Neutrophil (primary cell): ENCODE results near the gene TTC7B.

Source experiments
- H3K27ac ChIP-seq: fragments of 200-600 bp; sonication (generic); 2 replicates; pipeline ENCODE4 v1.5.1; 2016; ENCODE audit warnings: mild to moderate bottlenecking, moderate library complexity
- H3K27me3 ChIP-seq: fragments of 200-600 bp; sonication (generic); 2 replicates; pipeline ENCODE4 v1.6.0; 2016; ENCODE audit warnings: mild to moderate bottlenecking
- H3K36me3 ChIP-seq: fragments of 200-600 bp; sonication (generic); 2 replicates; pipeline ENCODE4 v1.5.1; 2017
- H3K4me1 ChIP-seq, 2 experiments: fragments of 200-600 bp in 1 of 2; sonication (generic) in 1 of 2; 1 replicate in 1 of 2; 2 replicates in 1 of 2; pipeline versions ENCODE4 v1.5.1 to v1.6.1; 2013 to 2016; ENCODE audit warnings: low read depth in 1 of 2, low read length in 1 of 2, mild to moderate bottlenecking in 1 of 2, moderate library complexity in 1 of 2; ENCODE audit not compliant: control insufficient read depth in 1 of 2, insufficient read depth in 1 of 2
- H3K4me3 ChIP-seq, 2 experiments: fragments of 200-600 bp in 1 of 2; sonication (generic) in 1 of 2; 1 replicate in 1 of 2; 2 replicates in 1 of 2; pipeline ENCODE4 v1.5.1; 2013 to 2016; ENCODE audit warnings: low read depth in 1 of 2, low read length in 1 of 2, mild to moderate bottlenecking in 1 of 2, moderate library complexity in 1 of 2
- H3K9me3 ChIP-seq: fragments of 200-600 bp; sonication (generic); 2 replicates; pipeline ENCODE4 v1.5.1; 2016
- CTCF ChIP-seq: fragments of 200-600 bp; sonication (generic); IDR thresholded peaks from 2 replicates; pipeline ENCODE4 v1.5.1; 2016; ENCODE audit warnings: antibody characterized with exemption

The TTC7B gene

GRCh38 chr14:90489306-90489705, 326.9 kb downstream of the TTC7B start:
- Histone ChIP-seq H3K36me3 (no peaks in the 10 kb centered on the region), H3K27me3 (peaks cover 2% of the 10 kb centered on the region), H3K27ac (no peak overlapping the region), H3K4me1 (no peaks in the 10 kb centered on the region), H3K4me3 (no peak overlapping the region), H3K9me3 (no peaks in the 10 kb centered on the region)
- no peak for TF ChIP-seq CTCF

GRCh38 chr14:90488256-90488655, 328.0 kb downstream of the TTC7B start:
- no peaks in the 10 kb centered on the region for H3K4me1 ChIP-seq

GRCh38 chr14:90487462-90487861, 328.8 kb downstream of the TTC7B start:
- H3K36me3 ChIP-seq, result no peaks in the 10 kb centered on the region
- H3K27me3 ChIP-seq, result peaks cover 12% of the 10 kb centered on the region
- H3K27ac ChIP-seq, result no peak overlapping the region
- H3K4me1 ChIP-seq, result no peaks in the 10 kb centered on the region
- no peaks in the 10 kb centered on the region for H3K9me3 ChIP-seq
- H3K4me3 ChIP-seq, result no peak overlapping the region
- TF ChIP-seq CTCF, result no peak

More at GRCh38 chr14:90488256-90488655, 328.0 kb downstream of the TTC7B start:
- H3K27me3 ChIP-seq, result peaks cover 12% of the 10 kb centered on the region
- no peak for TF ChIP-seq CTCF
- H3K4me3 ChIP-seq, result no peak overlapping the region
- H3K27ac ChIP-seq, result no peak overlapping the region
- H3K9me3 ChIP-seq, result no peaks in the 10 kb centered on the region
- no peaks in the 10 kb centered on the region for H3K36me3 ChIP-seq

- H3K4me1 ChIP-seq, result no peaks in the 10 kb centered on the region
- no peak for TF ChIP-seq CTCF
- peaks cover 12% of the 10 kb centered on the region for H3K27me3 ChIP-seq
- H3K9me3 ChIP-seq, result no peaks in the 10 kb centered on the region
- no peak overlapping the region for H3K4me3 ChIP-seq
- no peak overlapping the region for H3K27ac ChIP-seq
- no peaks in the 10 kb centered on the region for H3K36me3 ChIP-seq
These were observed 329.2 kb downstream of the TTC7B start for GRCh38 chr14:90487031-90487430.

GRCh38 chr14:90484291-90484690, 331.9 kb downstream of the TTC7B start:
- no peak for TF ChIP-seq CTCF
- no peaks in the 10 kb centered on the region for H3K9me3 ChIP-seq
- no peak overlapping the region for H3K4me3 ChIP-seq
- no peaks in the 10 kb centered on the region for H3K4me1 ChIP-seq
- peaks cover 12% of the 10 kb centered on the region for H3K27me3 ChIP-seq
- H3K27ac ChIP-seq, result no peak overlapping the region
- H3K36me3 ChIP-seq, result no peaks in the 10 kb centered on the region

GRCh38 chr14:90483571-90483974, 332.7 kb downstream of the TTC7B start:
- Histone ChIP-seq H3K4me1 (no peaks in the 10 kb centered on the region), H3K27me3 (peaks cover 12% of the 10 kb centered on the region), H3K9me3 (no peaks in the 10 kb centered on the region), H3K4me3 (no peak overlapping the region), H3K36me3 (no peaks in the 10 kb centered on the region), H3K27ac (no peak overlapping the region)
- TF ChIP-seq CTCF, result no peak
